Activated gamma-delta T cell (primary cell): ENCODE measurements around the gene NTNG2.

Experiments used
- DNase-seq: peaks from one replicate; lab custom pipeline; 2025; lab: John Stamatoyannopoulos, UW

Gene NTNG2

GRCh38 chr9:132236662-132237311, 74.9 kb downstream of the NTNG2 start:
- DNase-seq, result no peak

DNA sequence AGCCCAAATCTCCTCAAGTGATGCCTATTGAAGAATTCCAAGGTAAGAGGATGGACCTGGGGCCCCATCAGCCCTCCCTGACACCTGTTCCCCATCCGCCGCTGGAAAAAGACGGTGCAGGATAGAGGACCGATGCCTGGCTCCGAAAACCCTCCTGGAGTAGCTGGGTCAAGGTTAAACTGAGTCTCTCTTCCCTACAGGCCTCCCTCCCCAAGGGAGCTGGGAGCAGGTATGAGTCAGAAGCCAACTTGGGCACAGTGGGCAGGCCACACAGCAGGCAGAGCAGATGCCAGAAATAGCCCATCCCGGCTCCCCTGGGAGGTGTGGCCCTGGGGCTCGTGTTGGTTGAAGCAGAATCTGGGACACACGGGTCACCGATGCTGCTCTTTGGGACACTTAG, 75.6 kb downstream of the NTNG2 start:
- no peak for DNase-seq

- no peak for DNase-seq
Measured at GRCh38 chr9:132238026-132238972, 76.4 kb downstream of the NTNG2 start.

GRCh38 chr9:132238992-132239391, 77.1 kb downstream of the NTNG2 start:
- DNase-seq, result no peak

- no peak for DNase-seq
Measured at GRCh38 chr9:132239518-132239917, 77.7 kb downstream of the NTNG2 start.

DNA sequence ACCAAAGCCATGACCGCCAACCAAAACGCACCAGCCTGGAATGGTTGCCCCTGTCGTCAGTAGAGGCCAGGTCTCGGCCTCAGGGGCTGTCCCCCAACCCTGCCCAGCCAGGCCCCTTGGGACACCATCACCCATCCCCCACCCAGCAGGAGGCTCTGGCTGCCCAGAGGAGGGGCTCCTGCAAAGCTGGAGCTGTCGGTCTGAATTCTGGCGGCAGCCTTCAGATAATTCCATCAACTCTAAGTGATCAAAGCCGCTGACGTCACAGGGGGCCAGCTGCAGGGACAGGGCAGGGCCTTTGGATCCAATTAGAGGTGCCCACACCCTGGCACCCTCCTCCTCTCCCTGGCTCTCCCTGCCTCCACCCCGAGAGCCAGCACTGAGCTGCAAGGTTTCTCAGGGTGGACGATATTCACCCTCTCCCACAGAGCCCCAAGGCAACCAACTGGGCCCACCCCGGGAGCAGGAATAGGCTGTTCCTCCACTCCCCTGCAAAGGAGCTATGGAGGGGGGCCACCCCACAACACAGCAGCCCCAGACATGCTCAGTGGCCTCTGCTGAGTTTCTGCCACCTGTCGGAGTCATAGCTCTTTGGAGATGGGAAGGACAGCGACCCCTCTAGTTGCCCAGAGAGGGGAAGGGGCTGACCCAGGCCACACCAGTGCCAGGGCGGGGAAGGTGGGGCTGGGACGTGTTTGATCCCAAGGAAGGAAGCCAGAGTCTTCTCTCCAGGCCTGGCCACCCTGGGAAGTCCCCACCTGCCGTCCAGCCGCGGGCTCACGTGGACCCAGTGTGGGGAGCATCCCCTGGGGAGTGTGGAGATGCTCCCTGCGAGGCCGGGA, 78.4 kb downstream of the NTNG2 start:
- DNase-seq, result no peak

- DNase-seq, result peak; percentile 99
Measured at GRCh38 chr9:132240841-132241482, 79.1 kb downstream of the NTNG2 start.

DNA sequence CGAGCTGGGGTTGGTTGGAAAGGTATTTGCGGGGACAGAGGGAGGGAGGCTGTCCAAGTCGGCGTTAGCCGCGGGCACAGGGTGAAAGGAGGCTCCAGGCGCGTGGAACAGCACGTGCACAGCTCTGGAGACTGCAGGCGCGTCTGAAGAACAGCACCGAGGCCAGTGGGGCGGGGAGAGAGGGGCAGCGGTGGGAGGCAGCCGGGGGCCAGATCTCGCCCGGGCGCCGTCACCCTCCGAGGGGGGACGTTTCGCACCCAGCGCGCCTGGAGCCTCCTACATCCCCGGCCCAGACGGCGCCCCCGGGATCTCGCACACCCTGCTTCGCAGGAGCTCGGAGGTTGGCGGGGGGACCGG, 79.6 kb downstream of the NTNG2 start:
- no peak for DNase-seq

- DNase-seq, result peak; percentile 32
Measured at GRCh38 chr9:132241840-132242620, 80.2 kb downstream of the NTNG2 start.

GRCh38 chr9:132242621-132243155, 80.8 kb downstream of the NTNG2 start:
- DNase-seq, result no peak

- DNase-seq, result no peak
Measured at GRCh38 chr9:132243156-132244074, 81.6 kb downstream of the NTNG2 start.

DNA sequence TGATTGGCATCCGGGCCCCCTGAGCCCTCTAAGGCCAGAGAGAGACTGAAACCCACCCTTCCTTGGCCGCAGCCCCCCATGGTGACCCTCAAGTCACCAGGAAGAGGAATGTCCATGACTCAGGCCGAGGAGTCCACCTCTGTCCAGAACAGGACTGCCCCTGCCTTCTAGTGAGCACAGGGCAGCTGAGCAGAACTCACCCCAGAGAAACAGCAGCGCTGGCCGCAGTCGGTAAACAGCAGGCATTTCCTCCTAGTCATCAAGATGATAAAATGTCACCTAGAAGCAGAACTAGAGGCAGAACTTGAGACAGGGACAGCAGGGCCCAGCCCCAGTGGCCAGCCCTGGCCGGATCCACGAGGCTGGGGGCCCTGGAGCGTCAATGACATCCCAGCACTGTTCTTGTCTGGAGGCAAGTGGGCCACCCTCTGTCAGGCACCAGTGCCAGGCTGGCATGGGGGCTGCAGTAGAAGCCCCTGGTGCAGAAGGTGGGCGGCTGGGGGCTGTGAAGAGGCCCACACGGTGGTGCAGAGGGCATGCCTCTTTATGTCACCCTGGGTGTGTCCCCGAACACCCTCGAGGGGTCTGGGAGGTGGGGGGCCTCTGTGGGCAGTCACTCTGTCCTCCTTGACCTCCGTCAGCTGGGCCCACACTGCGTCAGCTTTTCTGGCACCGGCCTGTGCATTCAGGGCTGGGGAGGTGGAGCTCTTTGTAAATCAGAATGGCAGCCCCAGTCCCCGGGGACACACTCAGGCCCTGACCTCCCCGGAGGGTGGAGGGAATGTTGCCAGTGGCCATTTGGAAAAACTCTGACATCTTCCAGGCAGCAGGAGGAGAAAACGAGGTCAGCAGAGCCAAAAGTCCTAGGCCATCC, 83.0 kb downstream of the NTNG2 start:
- DNase-seq, result no peak

DNA sequence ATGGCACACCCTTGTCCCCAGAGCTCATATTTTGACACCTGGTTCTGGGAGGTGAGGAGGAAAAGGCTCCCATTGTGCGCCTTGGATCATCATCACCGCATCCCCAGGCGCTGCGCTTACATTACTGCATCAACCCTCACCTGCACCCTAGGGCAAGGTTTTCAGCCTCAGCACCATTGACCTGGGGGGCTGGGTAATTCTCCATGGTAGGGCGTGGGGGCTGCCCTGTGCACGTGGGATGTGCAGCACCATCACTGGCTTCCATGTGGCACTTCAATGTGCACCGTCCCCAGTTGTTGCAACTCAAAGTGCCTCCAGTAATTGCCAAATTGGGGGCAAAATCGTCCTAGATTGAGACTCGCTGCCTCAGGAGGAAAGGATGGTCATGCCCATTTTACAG, 83.6 kb downstream of the NTNG2 start:
- DNase-seq, result no peak

GRCh38 chr9:132247942-132248341, 86.1 kb downstream of the NTNG2 start:
- DNase-seq, result no peak

- no peak for DNase-seq
Measured at GRCh38 chr9:132249123-132249522, 87.3 kb downstream of the NTNG2 start.

DNA sequence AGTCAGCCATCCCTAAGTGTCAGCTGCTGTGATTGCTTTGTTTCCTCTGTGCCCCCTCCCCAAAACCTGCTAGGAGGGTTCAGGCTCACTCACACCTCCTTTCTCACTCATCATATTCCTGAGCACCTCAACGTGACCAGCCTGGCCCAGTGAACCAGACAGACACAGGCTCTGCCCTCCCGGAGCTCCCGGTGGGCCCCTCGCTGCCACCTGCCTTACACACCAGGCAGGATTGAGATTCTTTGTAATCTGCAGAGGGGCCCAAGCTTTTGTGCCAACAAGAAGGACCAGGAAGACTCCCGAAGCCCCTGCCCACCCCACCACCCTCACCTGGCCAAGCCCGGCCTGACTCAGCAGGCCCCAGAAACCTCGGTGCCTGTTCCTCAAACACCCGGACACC, 87.8 kb downstream of the NTNG2 start:
- no peak for DNase-seq

GRCh38 chr9:132250324-132251262, 88.7 kb downstream of the NTNG2 start:
- DNase-seq, result no peak

DNA sequence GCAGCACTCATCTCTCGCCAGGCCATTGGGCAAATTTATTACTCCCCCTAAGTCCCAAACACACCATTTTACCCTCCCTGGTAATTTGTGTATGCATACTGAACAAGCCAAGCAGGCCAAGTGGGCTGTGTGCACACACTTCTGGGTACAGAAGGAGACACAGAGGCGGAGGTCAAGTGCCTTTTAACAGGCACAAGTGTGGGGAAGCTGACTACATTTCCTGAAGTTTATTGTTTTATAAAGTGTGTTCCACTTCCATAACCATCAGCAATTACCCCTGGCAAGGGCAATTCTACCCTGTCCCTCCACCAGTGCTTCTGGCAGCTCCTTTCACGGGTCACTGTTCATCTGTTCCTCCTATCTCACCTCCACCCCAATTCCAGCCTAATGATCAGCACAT, 99.0 kb downstream of the NTNG2 start:
- DNase-seq, result no peak
